Left lobe of liver (tissue), 2 donors: ENCODE data around the gene SLC24A4. TPM values are rescaled to one million over a fixed set of nuclear protein-coding genes. Genes with fewer than 3 reads are reported as not detected.
"Not testable (repeated sequence)": the region's sequence is repeated elsewhere in the genome, so short reads cannot be mapped to it uniquely, and the experiment has no call there.

ENCODE experiments used
- ATAC-seq: fragments of 200-7000 bp; cut with Tn5 transposase; one replicate; pipeline ENCODE4 v1.9.1; 2020; ENCODE audit warnings: mild to moderate bottlenecking, moderate library complexity
- DNase-seq: peaks from one replicate; pipeline ENCODE4 v3.0.0-alpha.2; 2020; ENCODE audit warnings: low spot score
- total RNA-seq: library from RNA; stranded (reverse); gene quantifications from one replicate; pipeline ENCODE4 v1.2.1, GENCODE V29; 2021
- donor health status: DM: no; HTN: no; CAD: no; lungs with moderate emphysema.
- donor health status: DM: no; HTN: yes; CAD: no.

SLC24A4 gene
- total RNA-seq, 1 donor from 2014 or later = 0.20 TPM

DNA sequence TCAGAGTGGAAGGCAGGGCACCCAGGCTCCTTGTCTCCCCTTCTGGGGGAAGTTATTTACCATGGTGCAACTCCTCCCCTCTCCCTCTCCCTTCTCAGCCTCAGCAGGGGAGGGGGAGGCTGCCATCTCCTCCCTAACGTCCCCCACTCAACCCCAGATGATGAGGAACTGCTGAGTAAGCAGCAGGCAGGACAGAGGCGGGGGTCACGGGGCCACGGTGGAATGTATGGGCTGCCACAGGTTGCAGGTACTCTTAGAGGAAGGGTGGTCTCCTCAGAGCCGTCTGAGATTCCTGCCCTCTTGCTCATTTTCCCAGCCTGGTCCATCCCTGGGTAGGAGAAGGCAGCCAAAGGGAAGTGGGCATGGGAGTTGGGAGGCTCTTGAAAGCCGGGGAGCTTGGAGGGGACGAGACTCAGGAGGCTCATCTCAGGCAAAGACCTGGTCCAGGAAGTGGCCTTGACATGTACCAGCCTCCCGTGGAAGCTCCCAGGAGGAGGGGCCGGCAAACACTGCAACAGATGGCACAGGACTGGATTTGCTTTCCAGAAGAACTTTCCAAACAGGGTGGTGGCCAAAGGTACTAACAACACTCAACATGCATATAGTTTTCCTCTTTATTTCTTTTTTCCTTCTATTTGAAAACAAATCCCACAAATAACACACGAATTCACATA lies 209.7 kb downstream of the SLC24A4 start:
- ATAC-seq (peak; percentile 85), DNase-seq (peak; percentile 82)

DNA sequence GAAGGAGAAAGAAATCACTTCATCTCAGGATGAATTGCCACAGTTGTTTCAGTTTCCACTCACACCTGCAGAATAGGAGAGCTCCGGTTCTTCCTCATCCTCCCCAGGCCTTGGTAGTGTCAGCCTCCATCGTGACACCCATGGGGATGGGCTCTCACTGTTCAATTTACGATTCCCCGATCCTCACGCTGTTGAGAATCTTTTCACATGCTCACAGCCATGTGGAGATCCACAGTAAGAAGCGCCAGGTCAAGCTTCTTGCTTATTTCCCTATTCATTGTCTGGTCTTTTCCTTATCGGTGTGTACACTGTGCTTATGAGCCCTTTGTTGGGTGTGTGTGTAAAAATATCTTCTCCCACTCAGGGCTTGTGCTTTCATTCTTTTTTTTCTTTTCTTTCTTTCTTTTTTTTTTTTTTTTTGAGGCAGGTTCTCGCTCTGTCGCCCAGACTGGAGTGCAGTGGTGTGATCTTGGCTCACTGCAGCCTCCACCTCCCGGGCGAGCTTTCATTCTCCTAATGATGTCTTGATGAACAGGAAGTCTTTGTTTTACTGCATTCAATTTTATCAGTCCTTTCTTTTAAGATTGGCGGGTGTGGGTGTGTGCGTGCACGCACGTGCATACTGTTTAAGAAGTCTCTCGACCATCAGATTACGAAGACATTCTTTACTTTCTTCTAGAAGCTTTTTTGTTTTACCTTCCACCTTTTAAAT lies 212.1 kb downstream of the SLC24A4 start:
- ATAC-seq (no peak), DNase-seq (no peak)

DNA sequence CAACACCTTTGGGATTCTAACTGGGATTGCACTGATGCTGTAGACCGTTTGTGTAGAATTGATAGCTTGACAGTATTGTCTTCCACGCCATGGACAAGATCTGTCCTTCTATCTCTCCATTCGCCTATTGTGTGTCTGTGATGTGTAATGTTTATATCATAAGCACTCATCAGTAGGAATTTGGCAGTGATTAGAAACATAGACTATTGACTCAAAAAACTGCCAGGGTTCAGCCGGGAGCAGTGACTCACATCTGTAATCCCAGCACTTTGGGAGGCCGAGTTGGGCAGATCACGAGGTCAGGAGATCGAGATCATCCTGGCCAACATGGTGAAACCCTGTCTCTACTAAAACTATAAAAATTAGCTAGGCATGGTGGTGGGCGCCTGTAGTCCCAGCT lies 213.3 kb downstream of the SLC24A4 start:
- ATAC-seq, DNase-seq: not testable (repeated sequence)

DNA sequence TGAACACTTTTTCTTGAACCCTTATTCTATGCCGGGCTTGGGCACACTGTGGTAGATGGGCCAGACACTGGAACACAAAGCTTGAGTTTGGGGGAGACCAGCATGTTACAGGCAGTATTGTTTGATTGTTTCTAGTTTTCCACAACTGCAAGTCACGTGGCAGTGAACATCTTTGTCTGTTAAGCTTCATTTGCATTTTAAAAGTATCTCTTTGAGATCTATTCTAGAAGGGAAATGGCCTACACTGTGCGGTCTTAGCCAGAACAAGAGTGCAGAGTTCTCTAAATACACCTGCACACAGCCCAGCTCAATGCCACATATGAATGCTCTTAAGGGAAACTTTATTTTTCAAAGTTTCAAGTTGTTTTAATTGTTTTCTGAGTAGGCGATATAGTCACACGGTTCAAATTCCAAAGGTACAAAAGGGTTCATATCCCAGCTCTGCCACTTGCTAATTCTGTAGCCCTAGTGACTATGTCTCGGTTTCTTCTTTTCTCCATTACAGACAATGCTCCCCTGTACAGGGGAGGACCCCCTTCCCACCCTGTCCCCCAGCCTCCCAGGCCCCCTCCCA lies 215.5 kb downstream of the SLC24A4 start:
- ATAC-seq (peak; percentile 28), DNase-seq (no peak)

DNA sequence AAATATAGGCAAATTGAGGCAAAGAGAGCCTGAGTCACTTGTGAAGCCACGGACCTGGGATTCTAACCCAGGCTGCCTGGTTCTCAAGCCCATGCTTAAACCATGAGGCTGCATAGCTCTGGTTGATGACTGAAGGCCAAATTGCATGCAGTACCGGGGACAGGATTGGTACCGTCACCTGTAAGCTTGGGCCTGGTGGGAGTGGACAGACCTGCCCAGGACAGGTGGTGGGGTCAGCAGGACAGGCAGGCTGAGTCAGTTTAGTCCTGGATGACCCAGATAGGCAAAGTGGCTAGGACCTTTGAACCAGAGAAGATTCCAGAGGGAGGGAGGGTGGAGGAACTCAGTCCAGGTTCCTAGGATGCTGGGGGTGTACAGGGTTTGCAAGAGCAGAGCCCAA lies 216.5 kb downstream of the SLC24A4 start:
- ATAC-seq (peak; percentile 79), DNase-seq (peak; percentile 79)

DNA sequence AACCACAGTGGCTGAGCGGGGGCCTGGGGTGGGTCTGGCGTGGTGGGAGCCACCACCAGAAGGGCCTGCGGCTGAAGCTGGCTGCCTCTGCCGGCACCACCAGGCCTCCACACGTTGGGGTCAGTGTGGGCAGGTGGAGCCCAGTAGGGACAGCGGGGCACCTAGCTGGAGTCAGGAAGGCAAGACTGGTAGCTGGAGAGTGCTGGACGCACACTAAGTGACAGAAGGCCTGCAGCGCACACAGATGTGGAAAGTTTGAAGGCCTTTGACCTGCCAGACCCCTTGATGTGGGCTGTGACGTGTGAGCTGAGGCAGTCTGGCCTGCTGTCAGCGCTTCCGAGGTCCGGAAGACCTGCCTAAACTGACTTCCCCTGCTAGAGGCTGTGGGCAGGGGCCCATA lies 216.9 kb downstream of the SLC24A4 start:
- DNase-seq (no peak), ATAC-seq (peak; percentile 12)

DNA sequence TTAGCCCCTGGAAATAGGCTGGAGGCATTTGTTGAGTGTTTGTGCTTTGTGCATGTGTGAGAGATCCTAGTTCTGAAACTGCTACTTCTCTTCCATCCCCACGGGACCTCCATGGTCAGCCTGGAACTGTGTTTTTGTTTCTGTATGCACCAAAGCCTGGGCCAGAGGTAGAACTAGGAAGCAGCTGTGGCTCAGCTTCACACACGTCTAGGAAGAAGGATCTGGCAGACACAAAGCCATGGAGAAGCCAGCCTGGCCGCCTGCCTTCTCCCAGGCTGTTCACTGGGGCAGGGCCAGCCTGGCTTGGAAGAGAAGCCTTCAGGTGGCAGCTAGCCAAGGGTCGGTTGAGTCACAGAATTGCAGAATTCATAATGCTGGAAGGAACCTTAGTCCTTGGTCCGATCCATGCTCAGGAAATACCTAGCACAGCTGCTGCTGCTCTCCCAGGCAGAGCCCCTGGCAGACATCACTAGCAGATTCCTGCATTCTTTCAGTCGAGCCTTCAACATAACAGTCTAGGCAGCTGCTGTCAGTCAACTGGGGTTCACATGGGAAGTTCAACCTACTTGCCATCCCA lies 217.6 kb downstream of the SLC24A4 start:
- ATAC-seq = peak; percentile 76
- DNase-seq = peak; percentile 90

DNA sequence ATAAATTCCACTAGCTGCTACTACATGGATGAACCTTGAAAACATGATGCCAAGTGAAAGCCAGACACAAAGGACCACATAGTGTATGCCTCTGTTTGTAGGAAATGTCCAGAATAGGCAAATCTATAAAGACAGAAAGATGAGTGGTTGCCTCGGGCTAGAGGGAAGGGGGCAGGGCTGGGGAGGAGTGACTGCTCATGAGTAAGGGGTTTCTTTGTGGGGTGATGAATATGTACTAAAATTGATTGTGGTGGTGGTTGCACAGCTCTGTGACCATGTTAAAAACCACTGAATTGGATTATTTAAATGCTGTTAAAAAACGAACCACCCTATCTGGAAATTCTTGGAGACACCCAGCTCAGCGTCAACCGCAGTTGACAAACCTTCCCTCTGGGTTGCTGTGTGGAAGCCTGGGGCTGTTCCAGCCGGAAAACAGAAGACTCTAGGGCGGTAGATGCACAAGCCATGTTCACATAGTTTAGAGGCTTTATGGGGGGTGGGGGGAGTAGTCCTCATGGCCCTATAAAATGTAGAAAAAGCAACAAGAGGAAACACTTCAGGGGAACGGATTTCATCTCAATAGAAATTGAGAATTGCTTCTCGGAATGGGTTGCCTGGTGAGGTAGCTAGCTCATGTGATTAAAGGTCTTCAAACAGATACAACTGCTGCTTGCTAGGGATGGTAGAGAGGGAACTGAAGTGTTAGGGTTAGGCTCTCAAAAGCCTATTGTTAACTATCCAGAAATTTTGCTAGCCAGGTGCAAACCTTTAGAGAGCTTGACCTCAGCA lies 220.0 kb downstream of the SLC24A4 start:
- DNase-seq = no peak
- no peak for ATAC-seq

DNA sequence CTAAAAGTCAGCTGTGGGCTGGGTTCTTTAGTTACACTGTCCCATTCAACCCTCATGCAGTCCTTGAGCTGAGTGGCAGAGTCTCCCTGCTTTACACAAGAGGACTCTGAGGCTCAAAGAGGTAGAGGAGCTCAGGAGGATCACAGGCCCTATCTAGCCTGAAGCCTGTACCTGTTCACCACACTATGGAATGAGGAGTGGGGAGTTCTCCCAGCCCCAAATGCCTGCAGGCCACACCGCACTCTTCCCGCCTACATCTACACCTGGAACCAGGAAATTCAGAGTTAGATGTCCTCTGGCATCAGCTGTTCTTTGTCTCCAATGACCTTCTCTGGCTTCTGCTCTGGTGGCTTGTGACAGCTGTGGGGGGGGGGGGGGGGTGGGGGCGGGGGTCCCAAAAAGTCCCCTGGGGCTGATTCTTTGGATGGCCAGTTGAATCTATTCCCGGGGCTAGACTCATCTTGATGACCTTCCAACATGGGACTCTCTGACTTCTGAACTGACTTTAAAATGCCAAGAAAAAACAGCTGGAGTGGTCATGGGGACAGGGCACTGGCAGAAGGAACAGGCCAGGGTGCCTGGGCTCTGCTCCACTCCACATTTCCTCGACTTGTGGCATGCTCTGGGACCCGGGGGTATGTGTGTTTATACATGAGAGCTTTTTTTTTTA lies 221.2 kb downstream of the SLC24A4 start:
- DNase-seq = no peak

DNA sequence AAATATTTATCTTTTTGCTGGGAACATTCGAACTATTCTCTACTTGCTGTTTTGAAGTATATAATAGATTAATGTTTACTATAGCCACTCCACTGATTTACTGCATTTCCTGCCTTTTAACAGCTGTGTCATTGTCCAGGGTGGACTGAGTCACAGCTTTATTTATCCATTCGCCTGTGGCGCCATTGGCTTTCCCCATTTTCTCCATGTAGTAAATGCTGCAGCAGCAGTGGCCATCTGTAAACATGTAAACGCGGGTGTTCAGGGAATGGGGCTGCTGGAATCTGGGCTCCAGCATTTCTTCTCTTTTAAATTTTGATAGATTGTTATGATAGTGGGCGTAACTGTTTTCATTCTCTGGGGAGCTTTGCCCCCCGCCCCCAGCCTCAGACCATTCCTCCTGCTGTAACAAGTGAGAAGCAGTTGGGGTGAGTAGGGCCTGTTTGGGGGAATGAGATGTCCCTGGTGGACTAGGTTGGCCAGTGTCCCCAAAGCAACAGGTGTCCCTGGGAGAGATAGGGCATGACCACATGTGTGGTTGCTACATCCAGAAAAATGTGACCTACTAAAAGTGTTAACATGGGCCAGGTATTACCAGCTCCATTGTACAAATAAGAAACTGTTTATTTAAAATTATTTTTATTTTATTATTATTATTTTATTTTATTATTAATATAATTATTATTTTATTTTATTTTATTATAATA lies 223.5 kb downstream of the SLC24A4 start:
- ATAC-seq = peak; percentile 44

More for the DNA sequence above, 221.2 kb downstream of the SLC24A4 start:
- ATAC-seq = no peak

DNA sequence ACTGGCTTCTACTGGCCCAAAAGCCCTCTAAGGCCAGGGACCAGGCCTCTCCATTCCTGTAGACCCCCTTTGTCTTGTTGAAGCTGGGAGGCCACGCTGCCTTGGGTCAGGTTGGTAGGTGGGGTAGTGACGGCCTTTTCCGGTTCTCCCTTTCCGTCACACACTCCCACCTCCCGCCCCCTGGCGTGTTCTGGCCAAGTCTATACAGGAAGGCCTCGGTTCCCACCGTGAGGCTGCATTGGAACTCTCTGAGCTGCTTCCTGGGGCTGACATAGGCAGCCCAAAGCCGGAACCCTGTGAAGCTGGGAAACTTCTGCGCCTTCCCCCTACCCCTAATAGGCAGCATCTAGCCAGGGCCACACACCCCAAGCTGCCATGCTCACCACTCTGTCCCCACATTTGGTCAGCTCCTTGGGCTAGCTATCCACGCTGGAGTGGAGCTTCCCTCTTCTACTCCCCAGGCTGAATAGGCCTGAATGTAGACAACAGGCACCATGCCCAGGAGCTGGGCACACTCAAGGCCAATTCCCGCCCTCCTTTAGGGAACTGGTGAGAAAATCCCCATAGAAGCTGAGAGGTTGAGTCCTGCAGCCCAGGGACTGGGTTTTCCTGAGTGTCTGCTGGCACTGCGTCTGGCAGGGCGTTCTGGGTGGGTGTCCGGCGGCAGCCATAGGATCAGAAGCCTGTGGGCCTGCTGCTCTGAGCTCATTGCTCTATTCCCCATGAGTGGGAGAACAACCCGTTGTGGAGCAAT lies 226.3 kb downstream of the SLC24A4 start:
- ATAC-seq (peak; percentile 13), DNase-seq (no peak)

More for the DNA sequence above, 223.5 kb downstream of the SLC24A4 start:
- no peak for DNase-seq

DNA sequence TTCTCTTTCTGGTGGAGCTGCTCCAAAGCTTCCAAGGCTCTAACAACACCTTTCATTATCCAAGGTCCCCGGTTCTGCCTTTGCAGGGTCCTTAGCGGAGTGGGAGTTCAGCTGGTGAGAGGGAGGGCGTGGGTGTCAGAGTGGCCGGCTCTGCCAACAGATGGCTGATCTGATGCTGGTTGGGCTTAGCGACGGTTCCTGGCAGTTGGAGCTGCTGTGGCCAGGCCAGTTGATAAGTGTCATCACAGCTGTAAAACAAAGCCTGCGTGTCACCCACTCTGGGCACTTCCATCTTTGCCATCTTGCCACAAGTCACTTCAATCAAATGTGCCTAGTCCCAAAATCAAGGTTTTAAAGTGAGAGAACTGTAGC lies 226.9 kb downstream of the SLC24A4 start:
- ATAC-seq = peak; percentile 7
- DNase-seq = no peak

Other genes with a start within 250 kb of the SLC24A4 start
- 9.3 TPM for gene ATXN3, start 216.6 kb upstream of the SLC24A4 start, total RNA-seq
- gene NDUFB1, start 201.5 kb upstream of the SLC24A4 start, total RNA-seq = 89.8 TPM
- 24.3 TPM for gene CPSF2, start 201.2 kb upstream of the SLC24A4 start, total RNA-seq
- 20.2 TPM for gene RIN3, start 190.6 kb downstream of the SLC24A4 start, total RNA-seq